Measurements from ENCODE around the gene PYCR2. TPM values are rescaled to one million over a fixed set of nuclear protein-coding genes. Genes with fewer than 3 reads are reported as not detected.

PYCR2 gene
- total and polyA plus RNA-seq, 2 donors (not counting 1 experiment from before 2014, with no cell fraction given): 28.6 to 32.4 TPM

DNA sequence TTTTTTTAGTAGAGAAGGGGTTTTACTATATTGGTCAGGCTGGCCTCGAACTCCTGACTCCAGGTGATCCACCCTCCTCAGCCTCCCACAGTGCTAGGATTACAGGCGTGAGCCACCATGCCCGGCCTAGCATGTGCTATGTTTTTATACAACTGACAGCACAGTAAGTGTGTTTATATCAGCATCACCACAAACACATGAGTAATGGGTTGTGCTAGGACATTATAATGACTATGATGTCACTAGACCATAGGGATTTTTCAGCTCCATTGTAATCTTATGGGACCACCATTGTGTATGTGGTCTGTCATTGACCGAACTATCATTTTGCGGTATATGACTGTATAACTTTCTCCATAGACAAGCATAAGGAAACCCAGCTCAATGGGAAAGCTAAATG, 10.7 kb upstream of the PYCR2 start:
- DNase-seq (ENCODE audit: low read depth in 2 of 2): no peak
- Histone ChIP-seq H2AFZ (ENCODE audit: low read length) (no peak overlapping the region), H3K36me3 (ENCODE audit: control insufficient read depth, insufficient read depth, low read length) (no peaks in the 10 kb centered on the region), H3K27ac (ENCODE audit: insufficient read depth, low read length) (no peak overlapping the region), H3K4me1 (ENCODE audit: control insufficient read depth, extremely low read depth, insufficient read depth, low read length) (no peaks in the 10 kb centered on the region), H3K79me2 (ENCODE audit: control insufficient read depth, insufficient read depth, low read length) (no peaks in the 10 kb centered on the region), H3K4me3 (replicated peaks in 1 of 4; ENCODE audit: control extremely low read depth in 1 of 4, insufficient read depth in 1 of 4, low read depth in 3 of 4, low read length in 4 of 4) (no peak overlapping the region), H3K4me2 (ENCODE audit: extremely low read depth, insufficient read depth, low read length) (no peak overlapping the region), H4K20me1 (ENCODE audit: control insufficient read depth, extremely low read depth, insufficient read depth, low read length) (no peaks in the 10 kb centered on the region), H3K9me3 (ENCODE audit: control insufficient read depth, insufficient read depth, low read depth, low read length) (no peaks in the 10 kb centered on the region), H3K9ac (ENCODE audit: insufficient read depth, low read length) (no peak overlapping the region), H3K27me3 (ENCODE audit: control insufficient read depth, insufficient read depth, low read length) (no peaks in the 10 kb centered on the region)
- no peak for TF ChIP-seq EZH2 (IDR thresholded peaks at IDR 0.05; ENCODE audit: low read length, missing control alignments)
- TF ChIP-seq, protein P1, sequence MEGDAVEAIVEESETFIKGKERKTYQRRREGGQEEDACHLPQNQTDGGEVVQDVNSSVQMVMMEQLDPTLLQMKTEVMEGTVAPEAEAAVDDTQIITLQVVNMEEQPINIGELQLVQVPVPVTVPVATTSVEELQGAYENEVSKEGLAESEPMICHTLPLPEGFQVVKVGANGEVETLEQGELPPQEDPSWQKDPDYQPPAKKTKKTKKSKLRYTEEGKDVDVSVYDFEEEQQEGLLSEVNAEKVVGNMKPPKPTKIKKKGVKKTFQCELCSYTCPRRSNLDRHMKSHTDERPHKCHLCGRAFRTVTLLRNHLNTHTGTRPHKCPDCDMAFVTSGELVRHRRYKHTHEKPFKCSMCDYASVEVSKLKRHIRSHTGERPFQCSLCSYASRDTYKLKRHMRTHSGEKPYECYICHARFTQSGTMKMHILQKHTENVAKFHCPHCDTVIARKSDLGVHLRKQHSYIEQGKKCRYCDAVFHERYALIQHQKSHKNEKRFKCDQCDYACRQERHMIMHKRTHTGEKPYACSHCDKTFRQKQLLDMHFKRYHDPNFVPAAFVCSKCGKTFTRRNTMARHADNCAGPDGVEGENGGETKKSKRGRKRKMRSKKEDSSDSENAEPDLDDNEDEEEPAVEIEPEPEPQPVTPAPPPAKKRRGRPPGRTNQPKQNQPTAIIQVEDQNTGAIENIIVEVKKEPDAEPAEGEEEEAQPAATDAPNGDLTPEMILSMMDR (conservative IDR thresholded peaks at IDR 0.05 in 1 of 2, IDR thresholded peaks at IDR 0.05 in 1 of 2; ENCODE audit: low read depth in 1 of 2, low read length in 2 of 2): no peak

DNA sequence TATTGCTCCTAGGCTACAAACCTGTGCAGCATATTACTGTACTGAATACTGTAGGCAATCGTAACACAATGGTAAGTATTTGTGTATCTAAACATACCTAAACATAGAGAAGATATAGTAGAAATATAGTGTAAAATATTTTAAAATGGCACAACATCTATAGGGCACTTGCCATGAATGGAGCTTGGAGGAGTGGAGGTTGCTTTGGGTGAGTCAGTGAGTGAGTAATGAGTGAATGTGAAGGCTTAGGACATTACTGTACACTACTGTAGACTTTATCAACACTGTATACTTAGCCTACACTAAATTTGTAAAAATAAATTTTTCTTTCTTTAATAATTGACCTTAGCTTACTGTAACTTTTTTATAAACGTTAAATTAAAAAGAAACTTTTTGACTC, 9.0 kb upstream of the PYCR2 start:
- no peak overlapping the region for H3K9ac ChIP-seq (ENCODE audit: insufficient read depth, low read length)
- no peaks in the 10 kb centered on the region for H3K36me3 ChIP-seq (ENCODE audit: control insufficient read depth, insufficient read depth, low read length)
- TF ChIP-seq, protein P1 (conservative IDR thresholded peaks at IDR 0.05 in 1 of 2, IDR thresholded peaks at IDR 0.05 in 1 of 2; ENCODE audit: low read depth in 1 of 2, low read length in 2 of 2): no peak
- no peak for TF ChIP-seq EZH2 (IDR thresholded peaks at IDR 0.05; ENCODE audit: low read length, missing control alignments)
- no peaks in the 10 kb centered on the region for H3K4me1 ChIP-seq (ENCODE audit: control insufficient read depth, extremely low read depth, insufficient read depth, low read length)
- no peak overlapping the region for H3K27ac ChIP-seq (ENCODE audit: insufficient read depth, low read length)
- DNase-seq (ENCODE audit: low read depth in 2 of 2): peak; percentile 39 to 71
- H4K20me1 ChIP-seq (ENCODE audit: control insufficient read depth, extremely low read depth, insufficient read depth, low read length): no peaks in the 10 kb centered on the region
- no peaks in the 10 kb centered on the region for H3K9me3 ChIP-seq (ENCODE audit: control insufficient read depth, insufficient read depth, low read depth, low read length)
- no peaks in the 10 kb centered on the region for H3K79me2 ChIP-seq (ENCODE audit: control insufficient read depth, insufficient read depth, low read length)
- no peaks in the 10 kb centered on the region for H3K27me3 ChIP-seq (ENCODE audit: control insufficient read depth, insufficient read depth, low read length)
- H3K4me3 ChIP-seq (replicated peaks in 1 of 4; ENCODE audit: control extremely low read depth in 1 of 4, insufficient read depth in 1 of 4, low read depth in 3 of 4, low read length in 4 of 4): no peak overlapping the region
- no peak overlapping the region for H3K4me2 ChIP-seq (ENCODE audit: extremely low read depth, insufficient read depth, low read length)
- no peak overlapping the region for H2AFZ ChIP-seq (ENCODE audit: low read length)

GRCh38 chr1:225931270-225932136, 7.5 kb upstream of the PYCR2 start:
- Histone ChIP-seq H3K4me3 (replicated peaks in 1 of 4; ENCODE audit: control extremely low read depth in 1 of 4, insufficient read depth in 1 of 4, low read depth in 3 of 4, low read length in 4 of 4) (no peak overlapping the region), H3K36me3 (ENCODE audit: control insufficient read depth, insufficient read depth, low read length) (no peaks in the 10 kb centered on the region), H3K9ac (ENCODE audit: insufficient read depth, low read length) (no peak overlapping the region), H4K20me1 (ENCODE audit: control insufficient read depth, extremely low read depth, insufficient read depth, low read length) (no peaks in the 10 kb centered on the region), H3K4me1 (ENCODE audit: control insufficient read depth, extremely low read depth, insufficient read depth, low read length) (no peaks in the 10 kb centered on the region), H3K9me3 (ENCODE audit: control insufficient read depth, insufficient read depth, low read depth, low read length) (no peaks in the 10 kb centered on the region), H2AFZ (ENCODE audit: low read length) (no peak overlapping the region), H3K4me2 (ENCODE audit: extremely low read depth, insufficient read depth, low read length) (no peak overlapping the region), H3K27me3 (ENCODE audit: control insufficient read depth, insufficient read depth, low read length) (no peaks in the 10 kb centered on the region), H3K27ac (ENCODE audit: insufficient read depth, low read length) (no peak overlapping the region), H3K79me2 (ENCODE audit: control insufficient read depth, insufficient read depth, low read length) (no peaks in the 10 kb centered on the region)
- no peak for DNase-seq (ENCODE audit: low read depth in 2 of 2)
- TF ChIP-seq EZH2 (IDR thresholded peaks at IDR 0.05; ENCODE audit: low read length, missing control alignments): no peak
- TF ChIP-seq, protein P1 (conservative IDR thresholded peaks at IDR 0.05 in 1 of 2, IDR thresholded peaks at IDR 0.05 in 1 of 2; ENCODE audit: low read depth in 1 of 2, low read length in 2 of 2): no peak

Data from fibroblast of lung (primary cell).